ENCODE measurements around the gene BRS3.

Gene BRS3

GRCh38 chrX:136496186-136496763 lies 8.5 kb downstream of the BRS3 start:
- DNase-seq: no peak

- peak; percentile 83 for DNase-seq
Observed at GRCh38 chrX:136496764-136497555, 9.2 kb downstream of the BRS3 start.

- no peak for DNase-seq
Observed at GRCh38 chrX:136497556-136498052, 9.9 kb downstream of the BRS3 start, which contains the start of gene HTATSF1. TSS of gene HTATSF1 (plus strand) at chrX:136497592. CDS start at chrX:136497685, 93 bp downstream.

GRCh38 chrX:136519069-136519468 lies 31.3 kb downstream of the BRS3 start:
- no peak for DNase-seq

GRCh38 chrX:136523770-136524169 lies 36.0 kb downstream of the BRS3 start:
- no peak for DNase-seq

- no peak for DNase-seq
Observed at GRCh38 chrX:136525738-136526606, 38.2 kb downstream of the BRS3 start.

- DNase-seq: no peak
Observed at GRCh38 chrX:136528645-136529315, 41.0 kb downstream of the BRS3 start.

GRCh38 chrX:136529795-136530194 lies 42.0 kb downstream of the BRS3 start:
- DNase-seq: no peak

- no peak for DNase-seq
Observed at GRCh38 chrX:136531951-136532350, 44.2 kb downstream of the BRS3 start, which contains the start of gene VGLL1. TSS of gene VGLL1 (plus strand) at chrX:136532215. CDS start at chrX:136536021, 3,806 bp downstream.

GRCh38 chrX:136534131-136534530 lies 46.4 kb downstream of the BRS3 start:
- no peak for DNase-seq

- DNase-seq: no peak
Observed at GRCh38 chrX:136538811-136539210, 51.1 kb downstream of the BRS3 start.

- DNase-seq: no peak
Observed at GRCh38 chrX:136540226-136540625, 52.5 kb downstream of the BRS3 start.

GRCh38 chrX:136541294-136541693 lies 53.5 kb downstream of the BRS3 start:
- DNase-seq: no peak

GRCh38 chrX:136542281-136542680 lies 54.5 kb downstream of the BRS3 start:
- no peak for DNase-seq
